ENCODE measurements around the gene APOL3.
A peak's percentile ranks its signal among the peaks of the same experiment; 100 is the strongest.
"Not testable (repeated sequence)": the region's sequence is repeated elsewhere in the genome, so short reads cannot be mapped to it uniquely, and the experiment has no call there.

Gene APOL3

DNA sequence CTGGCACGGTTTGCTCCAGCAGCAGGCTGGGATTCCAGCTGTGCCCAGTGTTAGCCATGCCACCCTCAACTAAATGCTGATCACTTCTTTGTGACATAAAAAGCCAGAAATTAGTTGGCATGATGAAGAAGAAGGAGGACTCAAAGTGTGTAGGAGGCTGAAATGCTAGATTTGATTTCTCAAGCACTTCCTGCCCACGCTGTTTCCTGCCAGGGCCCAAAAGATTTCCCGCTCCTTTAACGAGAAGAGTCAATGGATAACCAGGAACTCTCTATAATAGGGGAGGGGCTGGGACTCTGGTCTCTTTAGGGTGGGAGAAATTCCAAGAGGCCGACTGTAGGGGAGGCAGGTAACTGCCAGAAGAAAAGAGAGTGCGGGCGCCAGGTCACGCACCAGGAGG lies 26.4 kb downstream of the APOL3 start:
- DNase-seq = no peak

- DNase-seq = no peak
Measured at GRCh38 chr22:36131907-36132306, 28.6 kb downstream of the APOL3 start.

DNA sequence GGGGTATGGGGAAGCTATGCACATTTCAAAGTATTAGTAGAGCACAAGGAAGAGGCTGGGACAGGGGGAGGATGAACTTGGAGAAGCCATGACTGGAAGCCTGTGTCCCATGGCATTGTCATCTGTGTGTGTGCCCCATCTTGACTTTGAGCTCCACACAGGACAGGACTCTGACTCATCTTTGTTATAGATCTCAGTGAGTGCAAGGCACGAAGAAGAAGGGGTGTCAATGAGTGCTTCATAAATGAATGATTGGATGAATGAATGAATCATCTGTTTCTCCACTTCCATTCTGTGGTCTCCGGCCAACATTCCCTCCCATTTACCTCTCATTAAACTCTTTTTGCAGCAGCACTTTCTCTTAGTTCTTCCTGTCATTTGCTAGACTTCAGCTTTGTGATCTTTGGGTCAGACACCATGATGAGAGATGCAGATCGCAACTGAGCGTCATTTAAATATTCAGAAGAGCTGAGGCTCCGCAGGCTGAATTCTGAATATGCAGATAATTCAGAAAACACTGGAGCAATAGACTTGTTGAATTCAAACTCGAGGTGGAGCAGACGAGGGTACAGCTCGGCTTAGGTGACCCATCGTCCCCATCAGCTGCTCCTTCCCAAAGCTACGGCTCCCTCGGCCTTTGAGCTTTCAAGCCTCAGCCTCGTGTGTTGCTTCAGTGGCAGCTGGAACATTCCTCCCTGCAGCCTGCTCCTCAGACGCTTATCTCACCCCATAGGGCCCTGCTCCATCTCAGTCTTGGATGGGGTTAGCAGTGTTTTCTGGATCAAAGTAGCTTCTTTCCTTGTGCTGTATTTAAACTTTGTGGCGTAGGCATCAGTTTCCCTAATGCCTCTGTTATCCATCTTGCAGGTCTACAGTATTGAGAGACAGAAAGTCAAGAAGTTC lies 30.8 kb downstream of the APOL3 start:
- peak; percentile 10 for DNase-seq

GRCh38 chr22:36129071-36129470 lies 31.5 kb downstream of the APOL3 start:
- no peak for DNase-seq

DNA sequence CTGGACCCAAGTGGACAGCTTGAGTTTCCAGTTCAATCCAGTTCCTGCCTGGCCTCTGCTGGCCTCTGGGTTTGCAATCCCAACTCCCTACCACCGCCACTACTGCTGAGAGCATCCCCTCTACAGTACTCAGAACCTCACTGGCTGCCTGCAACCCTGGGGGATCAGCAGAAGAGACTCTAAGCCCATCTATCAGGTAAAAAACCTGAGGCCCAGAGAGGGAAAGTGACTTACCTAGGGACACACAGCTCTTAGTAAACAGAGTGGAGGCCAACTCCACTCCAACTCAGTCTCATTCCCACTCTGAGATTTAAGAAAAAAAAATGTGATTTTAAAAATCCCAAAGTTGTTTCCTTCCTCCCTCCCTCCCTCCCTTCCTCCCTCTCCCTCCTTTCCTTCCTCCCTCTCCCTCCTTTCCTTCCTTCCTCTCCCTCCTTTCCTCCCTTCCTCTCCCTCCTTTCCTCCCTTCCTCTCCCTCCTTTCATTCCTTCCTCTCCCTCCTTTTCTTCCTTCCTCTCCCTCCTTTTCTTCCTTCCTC lies 34.5 kb downstream of the APOL3 start:
- no peak for DNase-seq

DNA sequence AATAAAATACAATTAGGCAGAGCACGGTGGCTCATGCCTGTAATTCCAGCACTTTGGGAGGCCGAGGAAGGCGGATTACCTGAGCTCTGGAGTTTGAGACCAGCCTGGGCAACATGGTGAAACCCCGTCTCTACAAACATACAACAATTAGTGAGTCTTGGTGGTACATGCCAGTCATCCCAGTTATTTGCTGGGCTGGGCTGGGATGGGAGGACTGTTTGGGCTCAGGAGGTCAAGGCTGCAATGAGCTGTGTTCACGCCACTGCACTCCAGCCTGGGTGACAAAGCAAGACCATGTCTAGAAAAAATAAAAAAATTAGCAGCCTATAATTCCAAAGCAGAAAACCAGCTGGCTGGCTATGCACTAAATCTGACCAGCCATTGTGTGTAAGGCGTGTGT lies 35.1 kb downstream of the APOL3 start:
- DNase-seq = no peak

DNA sequence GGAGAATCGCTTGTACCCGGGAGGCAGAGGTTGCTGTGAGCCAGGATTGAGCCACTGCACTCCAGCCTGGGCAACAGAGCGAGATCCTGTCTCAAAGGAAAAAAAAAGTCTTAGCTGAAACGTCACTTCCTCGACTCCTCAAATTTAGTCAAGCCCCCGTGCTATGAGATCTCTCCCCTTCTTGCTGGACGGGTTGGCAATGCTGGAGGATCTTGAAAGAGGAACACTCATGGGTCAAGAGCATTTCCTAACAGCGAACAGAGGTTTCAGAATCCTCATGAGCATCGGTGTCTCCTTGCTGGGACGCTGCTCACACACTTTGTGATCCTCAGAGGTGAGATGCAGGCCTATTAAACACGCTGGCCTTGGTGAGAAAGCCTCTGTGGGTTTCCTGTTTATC lies 35.9 kb downstream of the APOL3 start:
- no peak for DNase-seq

- DNase-seq = peak; percentile 95
Measured at GRCh38 chr22:36123673-36124630, 36.6 kb downstream of the APOL3 start.

GRCh38 chr22:36120621-36121351 lies 39.8 kb downstream of the APOL3 start:
- not testable (repeated sequence) for DNase-seq

DNA sequence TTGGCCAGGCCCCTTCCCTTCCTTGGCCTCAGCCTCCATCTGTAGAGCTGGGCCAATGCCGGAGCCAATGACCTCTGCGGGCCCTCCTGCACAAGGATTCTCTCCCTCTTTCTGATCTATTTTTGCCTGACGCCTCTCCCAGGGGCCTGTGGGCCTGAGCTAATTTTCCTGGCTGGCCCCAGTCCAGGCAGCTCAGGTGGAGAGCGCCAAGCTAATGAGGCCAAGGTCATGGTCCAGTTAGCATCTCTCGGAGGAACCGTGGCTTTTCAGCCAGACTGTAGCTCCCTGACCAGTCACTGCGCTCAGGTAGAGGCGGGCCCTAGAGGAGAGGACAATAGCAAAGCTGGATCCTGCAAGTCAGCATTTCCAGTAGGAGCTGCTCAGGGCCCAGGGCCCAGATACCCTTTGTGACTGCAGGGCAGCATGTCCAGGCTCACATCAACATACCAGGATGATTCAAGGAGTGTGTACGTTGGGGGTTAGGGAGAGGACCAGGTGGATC lies 43.5 kb downstream of the APOL3 start:
- no peak for DNase-seq

DNA sequence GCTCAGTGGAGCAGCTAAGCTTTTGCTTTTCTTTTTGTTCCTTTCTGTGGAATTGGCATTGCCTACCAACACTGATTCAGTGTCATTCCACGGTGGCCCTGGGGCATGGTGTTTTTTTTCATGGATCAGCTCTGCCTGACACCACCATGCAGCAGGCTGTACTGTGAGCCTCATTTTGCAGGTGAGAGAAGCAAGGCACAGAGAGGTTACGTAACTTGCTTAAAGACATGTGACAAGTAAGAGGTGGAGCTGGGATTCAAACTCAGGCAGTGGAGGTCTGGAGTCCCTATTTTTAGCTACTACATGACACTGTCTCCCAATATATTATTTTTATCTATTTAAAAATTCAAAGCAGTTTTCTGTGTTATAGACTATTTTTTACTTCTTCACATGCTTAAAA lies 44.4 kb downstream of the APOL3 start:
- no peak for DNase-seq

DNA sequence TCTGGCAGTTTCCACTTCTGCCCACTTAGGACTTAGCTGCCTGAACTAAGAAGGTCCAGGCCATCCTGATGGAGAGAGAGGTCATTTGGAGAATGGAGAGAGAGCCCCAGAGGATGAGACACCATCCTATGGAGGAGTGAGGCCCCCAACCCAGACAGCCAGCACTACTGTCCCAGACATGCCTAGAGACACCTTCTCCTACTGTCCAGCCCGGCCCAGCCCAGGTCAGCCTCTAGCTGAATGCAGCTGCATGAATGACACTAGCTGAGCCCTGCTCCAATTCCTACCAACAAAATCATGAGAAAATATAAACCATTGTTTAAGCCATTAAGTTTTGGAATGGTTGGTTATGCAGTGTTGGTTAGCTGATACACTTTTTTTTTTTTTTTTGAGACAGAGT lies 47.4 kb downstream of the APOL3 start:
- no peak for DNase-seq

GRCh38 chr22:36111316-36111715 lies 49.2 kb downstream of the APOL3 start:
- DNase-seq = no peak

DNA sequence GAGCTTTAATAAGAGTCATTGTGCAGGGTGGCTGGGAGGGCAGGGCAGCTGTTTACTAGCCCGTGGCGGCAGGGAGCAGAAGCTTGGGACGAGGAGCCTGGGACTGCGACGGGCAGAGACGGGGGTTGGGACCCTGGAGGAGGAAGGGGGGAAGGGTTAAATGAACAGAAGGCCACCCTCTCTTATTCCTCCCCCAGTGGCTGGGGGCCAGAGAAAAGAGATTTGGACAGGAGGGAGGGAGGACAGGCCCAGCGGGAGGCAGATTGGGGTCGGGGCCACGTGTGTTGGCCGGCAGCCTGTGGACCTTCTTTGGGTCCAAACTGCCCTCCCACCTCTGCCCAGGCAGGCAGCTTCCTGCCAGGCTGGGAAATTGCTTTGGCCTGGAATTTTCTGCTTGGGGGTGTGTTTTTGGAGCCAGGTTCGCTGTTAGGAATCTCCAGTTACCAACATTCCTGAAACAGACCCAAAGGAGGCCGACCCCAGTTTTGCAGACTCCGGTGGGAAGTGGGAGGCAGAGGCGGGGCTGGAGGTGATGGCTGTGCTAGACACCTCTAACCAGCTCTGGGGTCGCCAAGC lies 50.2 kb downstream of the APOL3 start:
- DNase-seq = no peak

DNA sequence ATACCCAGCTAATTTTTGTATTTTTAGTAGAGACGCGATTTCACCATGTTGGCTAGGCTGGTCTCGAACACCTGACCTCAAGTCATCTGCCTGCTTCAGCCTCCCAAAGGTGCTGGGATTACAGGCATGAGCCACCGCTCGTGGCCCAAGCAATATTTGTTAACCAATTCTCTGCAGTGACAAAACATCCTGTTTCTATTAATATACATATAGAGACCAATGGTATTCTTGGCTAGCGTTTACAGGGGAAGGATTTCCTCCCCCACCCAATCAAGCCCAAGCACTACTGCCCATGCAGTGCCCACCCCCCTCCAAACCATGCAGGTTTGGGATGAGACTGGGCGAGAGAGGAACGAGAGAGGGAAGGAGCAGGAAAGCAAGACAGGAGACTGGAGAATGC lies 53.1 kb downstream of the APOL3 start:
- DNase-seq = no peak

DNA sequence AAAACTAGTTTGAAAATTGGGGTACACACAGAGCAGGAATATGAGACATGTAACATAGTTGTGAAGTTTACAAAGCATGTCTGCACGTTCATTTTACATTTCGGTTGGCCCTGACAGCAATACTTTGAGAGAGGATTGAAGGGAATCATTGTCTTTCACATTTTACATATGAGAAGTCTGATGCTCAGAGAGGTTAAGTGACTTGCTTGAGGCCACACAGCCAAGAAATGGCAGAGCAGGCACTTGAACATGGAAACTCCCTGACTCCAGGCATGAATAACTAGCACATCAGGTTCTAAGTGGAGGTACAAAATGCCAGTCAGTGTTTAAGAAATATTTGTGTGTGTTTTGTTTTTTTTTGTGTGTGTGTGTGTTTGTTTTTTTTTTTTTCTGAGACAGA lies 53.6 kb downstream of the APOL3 start:
- no peak for DNase-seq

- no peak for DNase-seq
Measured at GRCh38 chr22:36104988-36105387, 55.6 kb downstream of the APOL3 start.

DNA sequence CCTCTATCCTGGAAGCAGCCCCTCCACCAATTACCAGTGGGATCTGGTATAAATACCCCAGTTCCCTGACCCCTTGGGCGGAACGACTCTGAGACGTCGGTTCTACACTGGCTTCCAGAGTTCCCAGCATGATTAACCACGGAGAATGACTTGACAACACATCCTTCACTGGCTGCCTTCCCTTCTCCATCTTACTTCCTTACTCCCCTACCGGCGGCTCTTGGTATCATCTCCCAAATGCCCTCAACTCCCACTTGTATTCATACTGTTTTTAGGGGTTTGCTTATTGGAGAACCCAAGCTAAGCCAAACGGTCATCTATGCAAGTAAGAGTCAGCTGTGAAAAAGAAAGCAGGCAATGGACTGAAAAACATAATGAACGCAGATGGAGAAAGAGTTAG lies 56.1 kb downstream of the APOL3 start:
- no peak for DNase-seq

DNA sequence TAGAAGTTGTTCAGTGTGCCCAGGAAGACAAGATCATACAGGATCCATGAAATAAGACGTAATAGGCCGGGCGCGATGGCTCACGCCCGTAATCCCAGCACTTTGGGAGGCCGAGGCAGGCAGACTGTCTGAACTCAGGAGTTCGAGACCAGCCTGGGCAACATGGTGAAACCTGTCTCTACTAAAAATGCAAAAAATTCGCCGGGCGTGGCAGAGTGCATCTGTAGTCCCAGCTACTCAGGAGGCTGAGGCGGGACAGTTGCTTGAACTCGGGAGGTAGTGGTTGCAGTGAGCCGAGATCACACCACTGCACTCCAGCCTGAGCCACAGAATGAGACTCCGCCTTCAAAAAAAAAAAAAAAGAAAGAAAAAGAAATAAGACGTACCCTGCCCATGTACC lies 56.7 kb downstream of the APOL3 start:
- no peak for DNase-seq

GRCh38 chr22:36102995-36103394 lies 57.6 kb downstream of the APOL3 start:
- no peak for DNase-seq

- no peak for DNase-seq
Measured at GRCh38 chr22:36101756-36102155, 58.8 kb downstream of the APOL3 start.

DNA sequence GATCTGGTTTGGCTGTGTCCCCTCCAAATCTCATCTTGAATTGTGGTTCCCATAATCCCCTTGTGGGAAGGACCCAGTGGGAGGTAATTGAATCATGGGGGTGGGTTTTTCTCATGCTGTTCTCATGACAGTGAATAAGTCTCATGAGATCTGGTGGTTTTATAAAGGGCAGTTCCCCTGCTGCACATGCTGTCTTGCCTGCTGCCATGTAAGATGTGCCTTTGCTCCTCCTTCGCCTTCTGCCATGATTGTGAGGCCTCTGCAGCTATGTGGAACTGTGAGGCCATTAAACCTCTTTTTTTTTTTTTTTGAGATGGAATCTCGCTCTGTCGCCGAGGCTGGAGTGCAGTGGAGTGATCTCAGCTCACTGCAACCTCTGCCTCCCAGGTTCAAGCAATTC lies 59.6 kb downstream of the APOL3 start:
- DNase-seq = not testable (repeated sequence)

Data from fibroblast of skin of abdomen (primary cell).